ENCODE measurements around the gene BMP7. TPM values are rescaled to one million over a fixed set of nuclear protein-coding genes. Genes with fewer than 3 reads are reported as not detected.

The BMP7 gene
- total RNA-seq, 1 donor from 2014 or later, result 17.2 TPM

DNA sequence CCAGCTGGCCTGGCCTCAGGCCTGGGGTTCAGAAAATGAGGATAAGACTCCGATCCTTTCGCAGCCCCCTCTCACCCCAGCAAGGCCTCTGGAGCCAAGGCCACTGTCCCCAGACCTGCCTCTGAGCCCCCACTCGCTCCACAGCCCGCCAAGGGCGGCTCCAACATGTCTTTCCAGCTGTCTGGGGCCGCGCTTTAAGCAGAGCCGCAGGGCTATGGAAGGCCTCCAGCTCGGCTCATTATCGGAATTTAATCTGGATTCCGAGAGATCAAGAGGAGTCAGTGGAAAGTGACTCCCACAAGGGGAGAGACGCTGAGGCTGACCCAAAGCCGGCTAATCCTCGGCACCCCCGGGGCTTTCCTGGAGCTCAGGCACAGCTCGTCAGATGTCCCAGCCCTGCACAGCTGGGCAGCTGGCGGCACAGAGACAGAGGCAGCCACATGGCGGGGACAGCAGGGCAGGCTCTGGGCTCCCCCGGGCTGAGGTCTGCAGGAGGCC lies 41.8 kb downstream of the BMP7 start:
- intact Hi-C loops (cut with DNase I), result no loop called here
- TF ChIP-seq POLR2A (IDR thresholded peaks at IDR 0.05), result no peak
- TF ChIP-seq, protein P1, sequence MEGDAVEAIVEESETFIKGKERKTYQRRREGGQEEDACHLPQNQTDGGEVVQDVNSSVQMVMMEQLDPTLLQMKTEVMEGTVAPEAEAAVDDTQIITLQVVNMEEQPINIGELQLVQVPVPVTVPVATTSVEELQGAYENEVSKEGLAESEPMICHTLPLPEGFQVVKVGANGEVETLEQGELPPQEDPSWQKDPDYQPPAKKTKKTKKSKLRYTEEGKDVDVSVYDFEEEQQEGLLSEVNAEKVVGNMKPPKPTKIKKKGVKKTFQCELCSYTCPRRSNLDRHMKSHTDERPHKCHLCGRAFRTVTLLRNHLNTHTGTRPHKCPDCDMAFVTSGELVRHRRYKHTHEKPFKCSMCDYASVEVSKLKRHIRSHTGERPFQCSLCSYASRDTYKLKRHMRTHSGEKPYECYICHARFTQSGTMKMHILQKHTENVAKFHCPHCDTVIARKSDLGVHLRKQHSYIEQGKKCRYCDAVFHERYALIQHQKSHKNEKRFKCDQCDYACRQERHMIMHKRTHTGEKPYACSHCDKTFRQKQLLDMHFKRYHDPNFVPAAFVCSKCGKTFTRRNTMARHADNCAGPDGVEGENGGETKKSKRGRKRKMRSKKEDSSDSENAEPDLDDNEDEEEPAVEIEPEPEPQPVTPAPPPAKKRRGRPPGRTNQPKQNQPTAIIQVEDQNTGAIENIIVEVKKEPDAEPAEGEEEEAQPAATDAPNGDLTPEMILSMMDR (IDR thresholded peaks at IDR 0.05), result no peak
- TF ChIP-seq POLR2AphosphoS5 (IDR thresholded peaks at IDR 0.05; ENCODE audit: insufficient read depth in 1 of 2, low read depth in 1 of 2), result no peak

DNA sequence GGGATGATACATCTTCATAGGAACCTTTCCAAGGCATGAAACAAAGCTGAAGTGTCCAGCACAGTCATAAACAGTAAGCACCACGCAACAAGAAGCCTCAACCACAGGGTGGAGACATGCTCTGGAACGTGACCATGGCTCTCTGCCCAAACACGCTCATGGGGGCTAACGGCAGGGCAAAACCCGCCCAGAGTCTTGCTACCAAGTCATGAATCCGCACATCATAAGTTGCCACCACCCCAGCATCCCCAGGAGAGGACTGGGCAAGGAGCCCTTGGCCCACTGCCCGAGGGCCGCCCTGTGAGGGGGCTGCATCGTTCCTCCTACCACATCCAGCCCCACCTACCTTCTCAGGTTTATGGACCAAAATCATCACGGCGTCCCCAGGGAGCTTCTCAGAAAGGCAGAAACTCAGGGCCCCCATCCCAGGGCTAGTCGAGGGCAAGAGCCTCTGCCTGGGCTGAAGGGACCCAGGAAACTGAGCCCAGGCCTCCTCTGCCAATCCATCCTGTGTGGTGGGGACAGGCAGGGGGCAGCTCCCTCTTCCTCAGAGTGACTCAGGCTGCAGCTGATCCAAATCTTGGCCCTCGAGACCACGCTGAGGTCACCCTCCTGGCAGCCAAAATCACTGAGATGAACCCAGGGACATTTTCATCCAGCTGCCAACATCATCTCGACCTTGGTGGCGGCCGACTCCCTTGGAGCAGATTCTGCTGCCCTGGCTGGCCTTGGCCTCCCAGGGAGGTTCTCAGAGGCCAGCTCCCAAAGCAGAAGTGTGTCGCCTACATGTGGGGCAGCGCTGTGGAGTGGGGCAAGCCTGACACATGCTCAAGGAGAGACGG lies 42.6 kb downstream of the BMP7 start:
- no peak overlapping the region for H3K4me3 ChIP-seq
- no peak for DNase-seq (ENCODE audit: extremely low spot score in 2 of 2)
- no peak overlapping the region for H3K27ac ChIP-seq
- no peaks in the 10 kb centered on the region for H3K36me3 ChIP-seq
- intact Hi-C loops (cut with DNase I), result no loop called here
- no peaks in the 10 kb centered on the region for H3K9me3 ChIP-seq
- TF ChIP-seq POLR2A (IDR thresholded peaks at IDR 0.05) (no peak), POLR2AphosphoS5 (IDR thresholded peaks at IDR 0.05; ENCODE audit: insufficient read depth in 1 of 2, low read depth in 1 of 2) (no peak)
- TF ChIP-seq, protein P1 (IDR thresholded peaks at IDR 0.05), result no peak
- no peaks in the 10 kb centered on the region for H3K27me3 ChIP-seq
- H3K4me1 ChIP-seq, result peaks cover 16% of the 10 kb centered on the region

More for the DNA sequence above, 41.8 kb downstream of the BMP7 start:
- Histone ChIP-seq H3K27me3 (no peaks in the 10 kb centered on the region), H3K27ac (no peak overlapping the region), H3K36me3 (no peaks in the 10 kb centered on the region), H3K9me3 (no peaks in the 10 kb centered on the region), H3K4me1 (peaks cover 16% of the 10 kb centered on the region), H3K4me3 (no peak overlapping the region)
- no peak for DNase-seq (ENCODE audit: extremely low spot score in 2 of 2)

DNA sequence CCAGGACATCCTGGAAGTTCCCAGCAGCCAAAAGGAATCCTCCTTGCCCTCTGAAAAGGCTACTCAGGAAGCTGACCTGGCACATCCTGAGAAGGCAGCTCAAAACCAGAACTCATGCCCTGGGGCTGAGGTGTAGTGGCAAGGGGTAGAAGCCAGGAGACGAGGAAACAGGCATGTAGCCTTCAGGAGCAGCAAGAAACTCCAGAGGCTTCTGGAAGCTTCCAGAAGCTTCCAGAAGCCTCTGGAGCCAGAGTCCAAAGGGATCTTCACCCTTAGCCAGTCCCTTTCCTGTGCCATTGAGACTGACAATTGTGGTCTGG lies 43.9 kb downstream of the BMP7 start:
- intact Hi-C loops (cut with DNase I), result no loop called here
- no peak for DNase-seq (ENCODE audit: extremely low spot score in 2 of 2)
- Histone ChIP-seq H3K4me1 (peaks cover 16% of the 10 kb centered on the region), H3K27ac (no peak overlapping the region), H3K27me3 (no peaks in the 10 kb centered on the region), H3K4me3 (no peak overlapping the region), H3K36me3 (no peaks in the 10 kb centered on the region), H3K9me3 (no peaks in the 10 kb centered on the region)
- TF ChIP-seq POLR2A (IDR thresholded peaks at IDR 0.05) (no peak), POLR2AphosphoS5 (IDR thresholded peaks at IDR 0.05; ENCODE audit: insufficient read depth in 1 of 2, low read depth in 1 of 2) (no peak)
- TF ChIP-seq, protein P1 (IDR thresholded peaks at IDR 0.05), result no peak

DNA sequence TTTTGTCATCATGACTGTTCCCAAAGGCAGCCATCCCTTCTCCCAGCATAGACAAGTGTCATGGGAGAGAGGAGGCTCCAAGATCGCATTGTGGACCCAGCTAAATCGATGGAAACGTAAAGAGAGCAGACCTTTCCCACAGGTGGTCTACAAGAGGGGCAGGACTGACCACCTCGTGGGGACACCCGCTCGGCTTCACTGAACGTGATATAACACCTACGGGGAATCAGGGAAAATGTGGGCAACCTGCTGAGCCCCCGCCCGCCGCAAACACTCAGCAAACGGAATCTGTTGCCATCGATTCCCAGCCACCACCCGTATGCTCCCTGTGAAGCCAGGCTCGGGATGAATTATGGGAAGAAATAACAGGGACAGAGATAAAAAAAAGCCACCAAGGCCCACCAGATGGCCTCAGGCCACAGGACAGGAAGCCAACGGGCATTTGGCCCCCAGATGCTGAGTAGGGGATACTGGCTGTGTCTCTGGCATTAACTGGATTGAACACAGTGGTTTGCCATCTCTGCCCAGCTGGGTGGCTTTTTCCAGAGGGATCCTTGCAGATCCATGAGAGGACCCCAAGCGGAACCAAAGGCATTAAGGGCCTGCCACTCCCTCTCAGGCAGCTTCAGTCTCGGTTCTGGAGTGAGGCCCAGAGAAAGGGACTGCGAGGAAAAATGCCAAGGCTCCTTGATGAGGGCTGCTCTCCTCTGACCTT lies 44.4 kb downstream of the BMP7 start:
- Histone ChIP-seq H3K4me1 (peaks cover 16% of the 10 kb centered on the region), H3K9me3 (no peaks in the 10 kb centered on the region), H3K27ac (no peak overlapping the region), H3K36me3 (no peaks in the 10 kb centered on the region), H3K27me3 (no peaks in the 10 kb centered on the region), H3K4me3 (no peak overlapping the region)
- DNase-seq (ENCODE audit: extremely low spot score in 2 of 2), result no peak
- TF ChIP-seq POLR2AphosphoS5 (IDR thresholded peaks at IDR 0.05; ENCODE audit: insufficient read depth in 1 of 2, low read depth in 1 of 2), result no peak
- no peak for TF ChIP-seq POLR2A (IDR thresholded peaks at IDR 0.05)
- TF ChIP-seq, protein P1 (IDR thresholded peaks at IDR 0.05), result no peak
- intact Hi-C loops (cut with DNase I), result no loop called here
